ENCODE results near the gene ODF2. TPM values are rescaled to one million over a fixed set of nuclear protein-coding genes. Genes with fewer than 3 reads are reported as not detected.

ODF2 gene
- total and polyA plus RNA-seq, 10 of the 15 experiments (the other 5 are each of a cell fraction or from before 2014, with no cell fraction given), result 8.7 to 65.1 (median 38.5) TPM

DNA sequence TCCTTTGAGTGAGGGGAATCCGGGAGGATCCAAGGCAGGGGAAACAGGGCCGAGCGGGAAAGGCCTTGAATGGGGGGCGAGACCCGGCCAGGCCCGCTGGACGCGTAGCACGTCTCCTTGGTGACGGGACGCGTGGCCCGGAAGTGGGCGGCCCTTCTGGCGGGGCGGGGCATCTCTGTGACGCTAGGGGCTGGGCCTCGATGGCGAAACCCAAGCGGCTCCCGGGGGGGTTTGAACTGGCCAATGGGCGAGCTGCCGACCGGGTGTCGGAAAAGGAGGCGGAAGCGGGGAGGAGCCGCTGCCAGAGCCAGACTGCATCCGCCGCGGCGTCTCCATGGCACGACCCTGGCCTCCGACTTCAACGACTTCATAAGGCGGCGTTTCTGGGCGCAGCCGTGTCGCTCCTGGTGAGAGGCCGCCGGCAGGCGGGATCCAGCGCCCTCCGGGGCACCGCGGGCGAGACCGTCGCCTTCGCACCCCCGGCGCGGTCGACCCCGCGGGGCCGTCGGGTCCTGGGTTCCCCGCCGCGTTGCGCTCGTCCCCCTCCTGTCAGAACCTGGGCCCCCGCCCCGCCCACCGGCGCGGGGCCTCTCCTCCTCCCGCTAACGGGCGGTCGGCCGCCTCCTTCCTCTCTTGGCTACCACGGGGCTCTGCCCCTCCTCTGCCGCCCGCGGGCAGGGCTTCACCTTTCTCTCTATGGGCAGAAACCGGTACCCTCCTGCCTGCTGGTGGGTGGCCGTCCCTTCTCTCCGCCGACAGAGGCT, at the start of gene ODF2 (continued):
- TF ChIP-seq, protein P1, sequence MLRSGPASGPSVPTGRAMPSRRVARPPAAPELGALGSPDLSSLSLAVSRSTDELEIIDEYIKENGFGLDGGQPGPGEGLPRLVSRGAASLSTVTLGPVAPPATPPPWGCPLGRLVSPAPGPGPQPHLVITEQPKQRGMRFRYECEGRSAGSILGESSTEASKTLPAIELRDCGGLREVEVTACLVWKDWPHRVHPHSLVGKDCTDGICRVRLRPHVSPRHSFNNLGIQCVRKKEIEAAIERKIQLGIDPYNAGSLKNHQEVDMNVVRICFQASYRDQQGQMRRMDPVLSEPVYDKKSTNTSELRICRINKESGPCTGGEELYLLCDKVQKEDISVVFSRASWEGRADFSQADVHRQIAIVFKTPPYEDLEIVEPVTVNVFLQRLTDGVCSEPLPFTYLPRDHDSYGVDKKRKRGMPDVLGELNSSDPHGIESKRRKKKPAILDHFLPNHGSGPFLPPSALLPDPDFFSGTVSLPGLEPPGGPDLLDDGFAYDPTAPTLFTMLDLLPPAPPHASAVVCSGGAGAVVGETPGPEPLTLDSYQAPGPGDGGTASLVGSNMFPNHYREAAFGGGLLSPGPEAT (IDR thresholded peaks at IDR 0.05; ENCODE audit: low read depth), result 0 out of 2 replicates have a peak, but pooled peaks have one; percentile 18
- TF ChIP-seq CBX5 (IDR thresholded peaks at IDR 0.05; ENCODE audit: low read depth) (no peak), HDAC6 (IDR thresholded peaks at IDR 0.05; ENCODE audit: unreplicated experiment) (no peak), CUX1 (IDR thresholded peaks at IDR 0.05; ENCODE audit: insufficient replicate concordance, low read depth, low read length) (no peak), ZNF217 (IDR thresholded peaks at IDR 0.05) (no peak), CHD1 (IDR thresholded peaks at IDR 0.05; ENCODE audit: low read depth, low read length) (no peak), ZNF24 (IDR thresholded peaks at IDR 0.05) (no peak), RB1 (IDR thresholded peaks at IDR 0.05; ENCODE audit: borderline replicate concordance) (peak; percentile 21; the same call in 1 of the 2 replicates)
- TF ChIP-seq, protein P2, sequence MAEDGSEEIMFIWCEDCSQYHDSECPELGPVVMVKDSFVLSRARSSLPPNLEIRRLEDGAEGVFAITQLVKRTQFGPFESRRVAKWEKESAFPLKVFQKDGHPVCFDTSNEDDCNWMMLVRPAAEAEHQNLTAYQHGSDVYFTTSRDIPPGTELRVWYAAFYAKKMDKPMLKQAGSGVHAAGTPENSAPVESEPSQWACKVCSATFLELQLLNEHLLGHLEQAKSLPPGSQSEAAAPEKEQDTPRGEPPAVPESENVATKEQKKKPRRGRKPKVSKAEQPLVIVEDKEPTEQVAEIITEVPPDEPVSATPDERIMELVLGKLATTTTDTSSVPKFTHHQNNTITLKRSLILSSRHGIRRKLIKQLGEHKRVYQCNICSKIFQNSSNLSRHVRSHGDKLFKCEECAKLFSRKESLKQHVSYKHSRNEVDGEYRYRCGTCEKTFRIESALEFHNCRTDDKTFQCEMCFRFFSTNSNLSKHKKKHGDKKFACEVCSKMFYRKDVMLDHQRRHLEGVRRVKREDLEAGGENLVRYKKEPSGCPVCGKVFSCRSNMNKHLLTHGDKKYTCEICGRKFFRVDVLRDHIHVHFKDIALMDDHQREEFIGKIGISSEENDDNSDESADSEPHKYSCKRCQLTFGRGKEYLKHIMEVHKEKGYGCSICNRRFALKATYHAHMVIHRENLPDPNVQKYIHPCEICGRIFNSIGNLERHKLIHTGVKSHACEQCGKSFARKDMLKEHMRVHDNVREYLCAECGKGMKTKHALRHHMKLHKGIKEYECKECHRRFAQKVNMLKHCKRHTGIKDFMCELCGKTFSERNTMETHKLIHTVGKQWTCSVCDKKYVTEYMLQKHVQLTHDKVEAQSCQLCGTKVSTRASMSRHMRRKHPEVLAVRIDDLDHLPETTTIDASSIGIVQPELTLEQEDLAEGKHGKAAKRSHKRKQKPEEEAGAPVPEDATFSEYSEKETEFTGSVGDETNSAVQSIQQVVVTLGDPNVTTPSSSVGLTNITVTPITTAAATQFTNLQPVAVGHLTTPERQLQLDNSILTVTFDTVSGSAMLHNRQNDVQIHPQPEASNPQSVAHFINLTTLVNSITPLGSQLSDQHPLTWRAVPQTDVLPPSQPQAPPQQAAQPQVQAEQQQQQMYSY (CRISPR knock-in tag; IDR thresholded peaks at IDR 0.05), result no peak
- TF ChIP-seq, protein P3, sequence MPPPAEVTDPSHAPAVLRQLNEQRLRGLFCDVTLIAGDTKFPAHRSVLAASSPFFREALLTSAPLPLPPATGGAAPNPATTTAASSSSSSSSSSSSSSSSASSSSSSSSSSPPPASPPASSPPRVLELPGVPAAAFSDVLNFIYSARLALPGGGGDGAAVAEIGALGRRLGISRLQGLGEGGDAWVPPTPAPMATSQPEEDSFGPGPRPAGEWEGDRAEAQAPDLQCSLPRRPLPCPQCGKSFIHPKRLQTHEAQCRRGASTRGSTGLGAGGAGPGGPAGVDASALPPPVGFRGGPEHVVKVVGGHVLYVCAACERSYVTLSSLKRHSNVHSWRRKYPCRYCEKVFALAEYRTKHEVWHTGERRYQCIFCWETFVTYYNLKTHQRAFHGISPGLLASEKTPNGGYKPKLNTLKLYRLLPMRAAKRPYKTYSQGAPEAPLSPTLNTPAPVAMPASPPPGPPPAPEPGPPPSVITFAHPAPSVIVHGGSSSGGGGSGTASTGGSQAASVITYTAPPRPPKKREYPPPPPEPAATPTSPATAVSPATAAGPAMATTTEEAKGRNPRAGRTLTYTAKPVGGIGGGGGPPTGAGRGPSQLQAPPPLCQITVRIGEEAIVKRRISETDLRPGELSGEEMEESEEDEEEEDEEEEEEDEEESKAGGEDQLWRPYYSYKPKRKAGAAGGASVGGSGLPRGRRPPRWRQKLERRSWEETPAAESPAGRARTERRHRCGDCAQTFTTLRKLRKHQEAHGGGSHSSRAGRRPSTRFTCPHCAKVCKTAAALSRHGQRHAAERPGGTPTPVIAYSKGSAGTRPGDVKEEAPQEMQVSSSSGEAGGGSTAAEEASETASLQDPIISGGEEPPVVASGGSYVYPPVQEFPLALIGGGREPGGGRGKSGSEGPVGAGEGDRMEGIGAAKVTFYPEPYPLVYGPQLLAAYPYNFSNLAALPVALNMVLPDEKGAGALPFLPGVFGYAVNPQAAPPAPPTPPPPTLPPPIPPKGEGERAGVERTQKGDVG (CRISPR knock-in tag; IDR thresholded peaks at IDR 0.05), result no peak
